GM23338 (cell line): ENCODE measurements around the gene KCNAB2. TPM values are rescaled to one million over a fixed set of nuclear protein-coding genes. Genes with fewer than 3 reads are reported as not detected.
A peak's percentile ranks its signal among the peaks of the same experiment; 100 is the strongest.

Source experiments
- ATAC-seq: fragments of 200-7000 bp; cut with Tn5 transposase; 3 replicates; pipeline ENCODE4 v1.9.1; 2020
- DNase-seq: peaks from one replicate; pipeline ENCODE4 v3.0.0-alpha.2; 2015; ENCODE audit warnings: low spot score
- H2AFZ ChIP-seq: fragments of 200-600 bp; sonication (generic); 2 replicates; pipeline ENCODE4 v1.8.0; 2016; ENCODE audit warnings: antibody characterized with exemption, mild to moderate bottlenecking, moderate library complexity
- H3F3A ChIP-seq: fragments of 200-600 bp; sonication (generic); replicated peaks from 2 replicates; pipeline ENCODE4 v1.8.0; 2017; ENCODE audit warnings: antibody characterized with exemption, mixed run types, low read depth
- H3K27ac ChIP-seq: fragments of 200-600 bp; sonication (generic); 2 replicates; pipeline ENCODE4 v1.6.1; 2016; ENCODE audit warnings: low read depth
- H3K27me3 ChIP-seq: fragments of 200-600 bp; sonication (generic); 2 replicates; pipeline ENCODE4 v1.8.0; 2016; ENCODE audit warnings: mild to moderate bottlenecking, mixed run types, moderate library complexity; ENCODE audit not compliant: insufficient read depth
- H3K36me3 ChIP-seq: fragments of 200-600 bp; sonication (generic); 2 replicates; pipeline ENCODE4 v1.8.0; 2016; ENCODE audit warnings: mild to moderate bottlenecking; ENCODE audit not compliant: insufficient read depth
- H3K4me1 ChIP-seq: fragments of 200-600 bp; sonication (generic); 2 replicates; pipeline ENCODE4 v1.8.0; 2016; ENCODE audit warnings: mild to moderate bottlenecking, moderate library complexity; ENCODE audit not compliant: insufficient read depth
- H3K4me2 ChIP-seq: fragments of 200-600 bp; sonication (generic); 2 replicates; pipeline ENCODE4 v1.7.1; 2017; ENCODE audit warnings: mixed run types
- H3K4me3 ChIP-seq: fragments of 200-600 bp; sonication (generic); 2 replicates; pipeline ENCODE4 v1.6.1; 2016; ENCODE audit warnings: mixed run types
- H3K79me2 ChIP-seq: fragments of 200-600 bp; sonication (generic); replicated peaks from 2 replicates; pipeline ENCODE4 v1.8.0; 2017; ENCODE audit warnings: mild to moderate bottlenecking; ENCODE audit not compliant: insufficient read depth
- H3K9me2 ChIP-seq: fragments of 200-600 bp; sonication (generic); 2 replicates; pipeline ENCODE4 v1.8.0; 2017; ENCODE audit not compliant: insufficient read depth
- H4K20me1 ChIP-seq: fragments of 200-600 bp; sonication (generic); replicated peaks from 2 replicates; pipeline ENCODE4 v1.8.0; 2017; ENCODE audit warnings: mild to moderate bottlenecking; ENCODE audit not compliant: insufficient read depth
- H3K27ac Mint-ChIP-seq: 2 replicates; pipeline ENCODE4 v1.8.0; 2020; ENCODE audit warnings: inconsistent platforms, mild to moderate bottlenecking, moderate library complexity, mixed read lengths
- H3K27me3 Mint-ChIP-seq: 3 replicates; pipeline ENCODE4 v1.8.0; 2022; ENCODE audit warnings: low read depth, mild to moderate bottlenecking, moderate library complexity, mixed read lengths, inconsistent platforms; ENCODE audit not compliant: insufficient read depth, poor library complexity
- H3K36me3 Mint-ChIP-seq: 3 replicates; pipeline ENCODE4 v1.8.0; 2021; ENCODE audit warnings: low read depth, mild to moderate bottlenecking, inconsistent platforms, moderate library complexity, mixed read lengths
- H3K4me1 Mint-ChIP-seq: 3 replicates; pipeline ENCODE4 v1.8.0; 2020; ENCODE audit warnings: mild to moderate bottlenecking, inconsistent platforms, mixed read lengths
- H3K4me3 Mint-ChIP-seq: 3 replicates; pipeline ENCODE4 v1.8.0; 2021; ENCODE audit warnings: moderate library complexity, mild to moderate bottlenecking, inconsistent platforms, mixed read lengths
- H3K9me3 Mint-ChIP-seq: 3 replicates; pipeline ENCODE4 v1.8.0; 2020; ENCODE audit warnings: moderate library complexity, mild to moderate bottlenecking, inconsistent platforms, mixed read lengths
- CTCF ChIP-seq, 2 experiments: fragments of 200-600 bp in 1 of 2; sonication (generic) in 1 of 2; conservative IDR thresholded peaks; 2 replicates each; pipeline versions ENCODE4 v1.5.1 to v1.6.1; 2016 to 2017; ENCODE audit warnings: antibody characterized with exemption in 2 of 2, low read depth in 2 of 2, mild to moderate bottlenecking in 2 of 2, moderate library complexity in 1 of 2
- ETS1 ChIP-seq: IDR thresholded peaks from 2 replicates; pipeline ENCODE4 v1.6.1; 2016; ENCODE audit warnings: antibody characterized with exemption
- EZH2 ChIP-seq: fragments of 200-600 bp; sonication (generic); IDR thresholded peaks from one replicate; pipeline ENCODE4 v1.8.0; 2017; ENCODE audit warnings: antibody characterized with exemption, mild to moderate bottlenecking, low read depth; ENCODE audit not compliant: unreplicated experiment
- POLR2AphosphoS5 ChIP-seq: IDR thresholded peaks from 2 replicates; pipeline ENCODE4 v1.6.1; 2016; ENCODE audit warnings: antibody characterized with exemption, low read depth
- REST ChIP-seq: IDR thresholded peaks from one replicate; pipeline ENCODE4 v1.6.1; 2018; ENCODE audit warnings: antibody characterized with exemption; ENCODE audit not compliant: unreplicated experiment
- ZNF462 ChIP-seq: fragments of 250-450 bp; sonication (Bioruptor Pico); IDR thresholded peaks from 2 replicates; pipeline ENCODE4 v1.5.0; 2020; ENCODE audit warnings: mild to moderate bottlenecking, moderate library complexity
- polyA plus RNA-seq: library from polyadenylated mRNA; unstranded; fragments of >200 nt; fragmentation: Nextera tagmentation; extraction: Ambion mirVana; gene quantifications from 2 replicates; pipeline ENCODE4 v1.2.1, GENCODE V29; 2016
- total RNA-seq: library from RNA; depleted of rRNA; stranded (reverse); fragments of >200 nt; shearing (Covaris generic); gene quantifications from 2 replicates; pipeline ENCODE4 v1.2.3, GENCODE V29; 2014

The KCNAB2 gene
- total and polyA plus RNA-seq, 2 experiments from 2014 or later, result 3.0 to 3.7 TPM

GRCh38 chr1:6080469-6080868 is 34.8 kb downstream of the KCNAB2 start (continued):
- TF ChIP-seq REST (no peak), POLR2AphosphoS5 (no peak), EZH2 (no peak), CTCF (conservative IDR thresholded peaks at IDR 0.05; ENCODE audit: low read depth in 2 of 2) (peak; percentile 22 to 46; a peak in 3 of 4 replicates)

GRCh38 chr1:6081901-6082300 is 36.2 kb downstream of the KCNAB2 start:
- H3K4me1 ChIP-seq, result no peaks in the 10 kb centered on the region
- H3K27me3 Mint-ChIP-seq, result peaks cover 8% of the 10 kb centered on the region
- no peaks in the 10 kb centered on the region for H3K9me2 ChIP-seq
- no peak overlapping the region for H3K27ac ChIP-seq
- H3K36me3 ChIP-seq, result no peaks in the 10 kb centered on the region
- H2AFZ ChIP-seq, result no peak overlapping the region
- H3K9me3 Mint-ChIP-seq, result no peaks in the 10 kb centered on the region
- no peak overlapping the region for H3K4me2 ChIP-seq
- peaks cover 23% of the 10 kb centered on the region for H3K4me1 Mint-ChIP-seq
- ATAC-seq (no peak), DNase-seq (no peak)
- H3K79me2 ChIP-seq, result no peaks in the 10 kb centered on the region
- no peaks in the 10 kb centered on the region for H3K27me3 ChIP-seq
- H3F3A ChIP-seq, result 0 out of 2 replicates have a peak, but pooled peaks cover 2% of the 10 kb centered on the region
- no peak overlapping the region for H3K4me3 Mint-ChIP-seq
- no peak overlapping the region for H3K27ac Mint-ChIP-seq
- no peak overlapping the region for H3K4me3 ChIP-seq
- H3K36me3 Mint-ChIP-seq, result no peaks in the 10 kb centered on the region
- H4K20me1 ChIP-seq, result no peaks in the 10 kb centered on the region
- TF ChIP-seq ETS1, result no peak
- TF ChIP-seq ZNF462, result no peak
- TF ChIP-seq POLR2AphosphoS5, result no peak
- TF ChIP-seq CTCF (conservative IDR thresholded peaks at IDR 0.05; ENCODE audit: low read depth in 2 of 2), result no peak
